Endothelial cell (in vitro differentiated cells): ENCODE measurements around the gene NCBP1. TPM values are rescaled to one million over a fixed set of nuclear protein-coding genes. Genes with fewer than 3 reads are reported as not detected.
A peak's percentile ranks its signal among the peaks of the same experiment; 100 is the strongest.
"Not testable (repeated sequence)": the region's sequence is repeated elsewhere in the genome, so short reads cannot be mapped to it uniquely, and the experiment has no call there.

ENCODE experiments used
- DNase-seq: peaks from one replicate; pipeline ENCODE4 v3.0.0; 2021; ENCODE audit warnings: low spot score
- H3K27ac Mint-ChIP-seq: one replicate; pipeline ENCODE4 v1.8.0; 2021; ENCODE audit warnings: mixed read lengths, inconsistent platforms; ENCODE audit not compliant: unreplicated experiment
- H3K27me3 Mint-ChIP-seq: one replicate; pipeline ENCODE4 v1.8.0; 2021; ENCODE audit warnings: mild to moderate bottlenecking, moderate library complexity, mixed read lengths, inconsistent platforms; ENCODE audit not compliant: unreplicated experiment
- H3K36me3 Mint-ChIP-seq: one replicate; pipeline ENCODE4 v1.8.0; 2021; ENCODE audit warnings: mild to moderate bottlenecking, low read depth, mixed read lengths, inconsistent platforms; ENCODE audit not compliant: unreplicated experiment
- H3K4me1 Mint-ChIP-seq: one replicate; pipeline ENCODE4 v1.8.0; 2021; ENCODE audit warnings: mild to moderate bottlenecking, mixed read lengths, inconsistent platforms; ENCODE audit not compliant: unreplicated experiment
- H3K4me3 Mint-ChIP-seq: one replicate; pipeline ENCODE4 v1.8.0; 2021; ENCODE audit warnings: mild to moderate bottlenecking, mixed read lengths, inconsistent platforms; ENCODE audit not compliant: unreplicated experiment
- H3K9me3 Mint-ChIP-seq: one replicate; pipeline ENCODE4 v1.8.0; 2021; ENCODE audit warnings: mixed read lengths, inconsistent platforms; ENCODE audit not compliant: unreplicated experiment
- CTCF ChIP-seq: fragments of 200-600 bp; sonication (generic); IDR thresholded peaks from one replicate; pipeline ENCODE4 v1.5.0; 2021; ENCODE audit warnings: antibody characterized with exemption; ENCODE audit not compliant: unreplicated experiment
- long read RNA-seq: library from polyadenylated mRNA; unstranded; transcript quantifications from one replicate; pipeline ENCODE4 v2.0.0, GENCODE V29; 2020; ENCODE audit not compliant: unreplicated experiment
- total RNA-seq: library from RNA; stranded (reverse); fragmentation: NEBNext Ultra II Directional; extraction: Animal tissue kit (Norgen Biotek cat#: 25700); gene quantifications from one replicate; pipeline ENCODE4 v1.2.1, GENCODE V29; 2021; ENCODE audit not compliant: unreplicated experiment

Gene NCBP1
- 34.6 TPM for total RNA-seq
- long read RNA-seq, full-length matches to known transcripts: 7 of 10 reads
- long read RNA-seq, partial matches to known transcripts: 1 of 10 reads
- long read RNA-seq, other reads (novel, unspliced or antisense): 2 of 10 reads

DNA sequence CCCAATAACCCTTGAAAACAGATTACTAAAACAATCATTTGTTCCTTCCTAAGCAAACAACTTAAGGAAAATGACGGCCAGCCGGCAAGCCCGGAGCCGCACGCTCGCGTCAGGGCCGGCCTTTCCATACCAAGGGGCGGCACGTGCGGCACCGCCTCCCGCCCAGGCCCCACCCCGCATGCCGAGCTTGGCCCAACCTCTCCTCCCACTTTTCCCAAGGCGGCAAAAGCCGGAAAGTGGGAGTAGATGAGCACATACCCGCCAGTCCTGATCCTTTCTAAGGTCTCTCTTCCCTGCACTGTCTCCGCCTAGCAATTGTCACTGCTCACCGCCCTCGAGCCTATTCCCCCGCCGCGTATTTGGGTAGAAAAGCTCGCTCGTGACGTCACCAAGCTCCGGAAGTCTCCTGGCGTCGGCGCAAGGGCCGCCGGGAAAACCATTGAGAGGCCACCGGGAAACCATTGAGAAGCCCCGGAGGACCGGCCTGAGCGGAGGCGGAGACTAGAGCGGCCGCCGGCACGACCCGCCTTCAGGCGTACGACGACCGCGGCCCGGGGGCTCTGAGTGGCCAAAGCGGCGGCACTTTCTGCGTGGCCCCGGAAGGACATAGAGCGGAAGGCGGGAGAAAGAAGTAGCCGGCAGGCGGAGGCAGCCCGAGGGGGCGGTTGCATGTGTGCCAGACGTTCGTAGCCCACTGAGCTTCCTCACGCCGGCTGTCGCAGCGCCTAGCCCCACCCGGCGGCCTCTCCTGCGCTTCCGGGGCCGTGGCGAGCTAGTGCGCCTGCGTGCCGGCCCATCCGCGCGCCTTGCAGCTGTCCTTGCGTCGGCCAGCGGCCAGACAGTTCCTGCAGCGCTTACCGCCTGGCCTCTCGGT lies at the start of gene NCBP1, which contains the start of gene TSTD2:
Gene NCBP1, plus strand, starts transcription at position 837 of the 874 bp plus-strand sequence. CDS start 61 bp downstream, outside the sequence.
Gene TSTD2, minus strand, starts transcription at position 384 of the 874 bp plus-strand sequence. CDS start 5,806 bp downstream, outside the sequence.
- Mint-ChIP-seq H3K4me3 (peak within 1 kb of the TSS; percentile 97), H3K36me3 (peaks cover 4% of the 10 kb centered on the region), H3K27ac (peak within 1 kb of the TSS; percentile 100), H3K4me1 (peaks cover 33% of the 10 kb centered on the region), H3K27me3 (peaks cover 9% of the 10 kb centered on the region), H3K9me3 (no peaks in the 10 kb centered on the region)
- no peak for TF ChIP-seq CTCF
- peak; percentile 90 for DNase-seq

GRCh38 chr9:97584778-97585177 lies 48.8 kb upstream of the NCBP1 start:
- not testable (repeated sequence) for H3K36me3 Mint-ChIP-seq, DNase-seq, H3K27ac Mint-ChIP-seq, H3K4me3 Mint-ChIP-seq, H3K27me3 Mint-ChIP-seq, H3K4me1 Mint-ChIP-seq, H3K9me3 Mint-ChIP-seq

GRCh38 chr9:97586909-97587308 lies 46.7 kb upstream of the NCBP1 start:
- H3K36me3 Mint-ChIP-seq, DNase-seq, H3K27me3 Mint-ChIP-seq, H3K9me3 Mint-ChIP-seq, H3K27ac Mint-ChIP-seq, H3K4me1 Mint-ChIP-seq, H3K4me3 Mint-ChIP-seq: not testable (repeated sequence)

DNA sequence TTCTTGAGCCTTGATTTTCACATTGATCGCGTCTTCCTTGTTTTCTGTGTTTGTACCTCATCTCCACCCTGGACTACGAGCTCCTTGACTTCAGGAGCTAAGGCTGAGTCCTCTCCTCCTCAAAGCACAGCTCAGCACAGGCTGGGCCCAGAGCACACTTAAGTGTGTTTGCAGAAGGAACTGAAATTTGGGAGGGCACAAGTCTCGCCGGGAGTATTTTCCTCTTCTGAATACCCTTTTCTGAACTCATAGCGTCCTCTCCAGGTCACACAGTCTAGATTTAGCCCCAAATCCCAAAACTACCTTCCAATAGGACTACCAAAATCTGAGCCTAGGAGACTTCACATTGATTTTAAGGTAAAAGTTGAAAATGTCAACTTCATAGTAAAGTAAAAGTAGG lies 42.1 kb upstream of the NCBP1 start:
- no peak for DNase-seq
- Mint-ChIP-seq H3K4me3 (no peak overlapping the region), H3K4me1 (peaks cover 9% of the 10 kb centered on the region), H3K27me3 (no peaks in the 10 kb centered on the region), H3K36me3 (no peaks in the 10 kb centered on the region), H3K27ac (no peak overlapping the region), H3K9me3 (no peaks in the 10 kb centered on the region)
- TF ChIP-seq CTCF: no peak

DNA sequence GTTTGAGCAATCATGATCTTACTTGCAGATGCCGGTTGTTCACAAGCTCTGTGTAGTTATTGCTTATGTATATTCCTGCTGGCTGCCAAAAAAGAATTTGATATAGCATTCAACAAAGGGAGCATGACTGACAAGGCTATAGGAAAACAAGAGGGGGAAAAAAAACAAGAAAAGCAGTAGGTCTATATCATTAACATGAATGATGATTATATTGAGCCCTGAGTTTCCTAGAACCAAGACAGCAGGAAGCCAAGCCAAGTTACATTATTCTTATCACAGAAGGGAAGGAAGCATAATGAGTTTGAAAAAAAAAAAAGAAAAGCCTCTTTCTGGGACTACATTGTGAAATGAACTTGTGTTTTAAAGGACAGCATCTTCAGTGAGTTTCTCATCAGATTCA lies 41.5 kb upstream of the NCBP1 start:
- H3K4me1 Mint-ChIP-seq: peaks cover 9% of the 10 kb centered on the region
- TF ChIP-seq CTCF: no peak
- no peak overlapping the region for H3K4me3 Mint-ChIP-seq
- no peak overlapping the region for H3K27ac Mint-ChIP-seq
- H3K9me3 Mint-ChIP-seq: no peaks in the 10 kb centered on the region
- no peaks in the 10 kb centered on the region for H3K36me3 Mint-ChIP-seq
- H3K27me3 Mint-ChIP-seq: no peaks in the 10 kb centered on the region
- no peak for DNase-seq

GRCh38 chr9:97593960-97594359 lies 39.7 kb upstream of the NCBP1 start:
- peaks cover 11% of the 10 kb centered on the region for H3K4me1 Mint-ChIP-seq
- H3K27ac Mint-ChIP-seq: no peak overlapping the region
- no peaks in the 10 kb centered on the region for H3K36me3 Mint-ChIP-seq
- no peak for TF ChIP-seq CTCF
- no peaks in the 10 kb centered on the region for H3K27me3 Mint-ChIP-seq
- no peaks in the 10 kb centered on the region for H3K9me3 Mint-ChIP-seq
- H3K4me3 Mint-ChIP-seq: no peak overlapping the region
- no peak for DNase-seq
